K562 (cell line): Measurements from ENCODE around the gene MAPK1IP1L. TPM values are rescaled to one million over a fixed set of nuclear protein-coding genes. Genes with fewer than 3 reads are reported as not detected.
A peak's percentile ranks its signal among the peaks of the same experiment; 100 is the strongest.

Experiments
- ATAC-seq: fragments of 200-7000 bp; cut with Tn5 transposase; 3 replicates; pipeline ENCODE4 v1.9.1; 2020; ENCODE audit warnings: moderate library complexity
- BruUV-seq: library from RNA; stranded (reverse); fragments of 400-500 nt; replicated peaks from 2 replicates; lab custom pipeline; 2021; lab: Mats Ljungman, UMichigan
- CTCF ChIA-PET: fragments of 300-600 bp; formaldehyde crosslinking; extraction: SDS; loops from one replicate; lab custom pipeline; 2021; ENCODE audit warnings: low intra/inter-chr PET ratio; lab: Yijun Ruan, JAX
- POLR2A ChIA-PET: fragments of 300-600, 350-650 bp; sonication (Branson Sonifier 250); formaldehyde crosslinking; extraction: SDS; loops from one replicate; lab custom pipeline; 2021; ENCODE audit warnings: antibody characterized with exemption, inconsistent platforms; lab: Yijun Ruan, JAX
- DNase-seq, 4 experiments: peaks; one replicate each; pipeline versions ENCODE4 v3.0.0 to v3.0.0-alpha.2; 2011 to 2018; ENCODE audit warnings: low spot score in 3 of 4, mixed read lengths in 3 of 4; ENCODE audit errors: extremely low read depth in 1 of 4
- FAIRE-seq: peaks from 2 replicates; lab custom pipeline; 2011; peaks lifted over from hg19 to GRCh38; lab: Jason Lieb, UNC
- H2AFZ ChIP-seq: 2 replicates; pipeline ENCODE4 v1.6.0; 2011; ENCODE audit warnings: low read depth, low read length, control low read depth, inconsistent platforms
- H3K27ac ChIP-seq: fragments of 200-600 bp; 3 replicates; pipeline ENCODE4 v1.8.0; 2011; ENCODE audit warnings: low read depth, mild to moderate bottlenecking, control low read depth, inconsistent platforms, low read length, moderate library complexity, mixed read lengths; ENCODE audit errors: extremely low read depth
- H3K27me3 ChIP-seq, 2 experiments: fragments of 300-600 bp in 1 of 2; 2 replicates in 1 of 2; 3 replicates in 1 of 2; pipeline versions ENCODE4 v1.6.0 to v1.8.0; 2011; ENCODE audit warnings: inconsistent platforms in 2 of 2, low read length in 2 of 2, mild to moderate bottlenecking in 1 of 2, mixed read lengths in 1 of 2, moderate library complexity in 1 of 2; ENCODE audit not compliant: control insufficient read depth in 2 of 2, insufficient read depth in 2 of 2
- H3K36me3 ChIP-seq: fragments of 300-600 bp; 3 replicates; pipeline ENCODE4 v1.8.0; 2011; ENCODE audit warnings: mild to moderate bottlenecking, low read length, inconsistent platforms; ENCODE audit not compliant: control insufficient read depth, insufficient read depth
- H3K4me1 ChIP-seq, 2 experiments: fragments of 200-600 bp in 1 of 2; replicated peaks in 1 of 2; 2 replicates in 1 of 2; 3 replicates in 1 of 2; pipeline versions ENCODE4 v1.5.1 to v1.8.0; 2011; ENCODE audit warnings: inconsistent platforms in 2 of 2, low read length in 2 of 2, mild to moderate bottlenecking in 1 of 2, mixed read lengths in 1 of 2, moderate library complexity in 1 of 2; ENCODE audit not compliant: control insufficient read depth in 2 of 2, insufficient read depth in 2 of 2
- H3K4me2 ChIP-seq: 2 replicates; pipeline ENCODE4 v1.6.1; 2011; ENCODE audit warnings: low read length, control low read depth, inconsistent platforms, mixed read lengths; ENCODE audit not compliant: insufficient read depth
- H3K4me3 ChIP-seq: fragments of 200-600 bp; sonication (generic), shearing (Covaris generic); 2 replicates; pipeline ENCODE4 v1.5.1; 2016; ENCODE audit warnings: control low read depth, inconsistent platforms
- H3K79me2 ChIP-seq: fragments of 200-600 bp; 3 replicates; pipeline ENCODE4 v1.8.0; 2011; ENCODE audit warnings: low read length, inconsistent platforms; ENCODE audit not compliant: control insufficient read depth, insufficient read depth
- H3K9ac ChIP-seq, 2 experiments: 2 replicates each; pipeline versions ENCODE4 v1.6.0 to v1.6.1; 2011; ENCODE audit warnings: low read depth in 2 of 2, low read length in 2 of 2, control low read depth in 1 of 2, inconsistent platforms in 1 of 2, mild to moderate bottlenecking in 1 of 2, mixed read lengths in 1 of 2; ENCODE audit not compliant: insufficient read depth in 1 of 2
- H3K9me1 ChIP-seq: one replicate; pipeline ENCODE4 v1.6.0; 2011; ENCODE audit warnings: inconsistent platforms, mild to moderate bottlenecking, low read length, moderate library complexity; ENCODE audit not compliant: control insufficient read depth, insufficient read depth
- H3K9me3 ChIP-seq: replicated peaks from 2 replicates; pipeline ENCODE4 v1.5.1; 2011; ENCODE audit warnings: low read depth, low read length, inconsistent platforms; ENCODE audit not compliant: control insufficient read depth, insufficient read depth
- H4K20me1 ChIP-seq: replicated peaks from 2 replicates; pipeline ENCODE4 v1.6.1; 2011; ENCODE audit warnings: low read length, inconsistent platforms, mixed read lengths; ENCODE audit not compliant: control insufficient read depth, insufficient read depth
- CHD1 ChIP-seq: fragments of 200-600 bp; sonication (generic); IDR thresholded peaks from one replicate; pipeline ENCODE4 v1.6.1; 2012; ENCODE audit warnings: mild to moderate bottlenecking, moderate library complexity, low read length, inconsistent platforms
- GABPA ChIP-seq: fragments of 200-800 bp; sonication (Bioruptor generic); conservative IDR thresholded peaks from 2 replicates; pipeline ENCODE4 v1.6.1; 2016; ENCODE audit warnings: low read depth, missing genetic modification characterization, missing compliant biosample characterization
- HES1 ChIP-seq: fragments of 450-650 bp; IDR thresholded peaks from 2 replicates; pipeline ENCODE4 v1.6.1; 2016; ENCODE audit warnings: low read depth, mild to moderate bottlenecking, moderate library complexity
- MAFK ChIP-seq: IDR thresholded peaks from 2 replicates; pipeline ENCODE4 v1.6.1; 2011; ENCODE audit warnings: low read length, improper control_type of control experiment
- NONO ChIP-seq, 2 experiments: fragments of 200-400 bp in 1 of 2; fragments of 450-650 bp in 1 of 2; formaldehyde crosslinking in 1 of 2; IDR thresholded peaks; 2 replicates each; pipeline ENCODE4 v1.6.1; 2017; ENCODE audit warnings: low read depth in 2 of 2, mild to moderate bottlenecking in 2 of 2, moderate library complexity in 2 of 2, low read length in 1 of 2
- ZNF316 ChIP-seq: fragments of 450-650 bp; IDR thresholded peaks from 2 replicates; pipeline ENCODE4 v1.6.1; 2016
- WGBS: fragments of 100-300 bp; shearing (Covaris generic); methylation state at CpG from one replicate; pipeline ENCODE4 v1.1.6; 2016; ENCODE audit warnings: low coverage, mixed read lengths; ENCODE audit not compliant: insufficient coverage; ENCODE audit errors: missing lambda C conversion rate; 5-methylcytosine and 5-hydroxymethylcytosine counted together
- in situ Hi-C: fragments of 300-500 bp; cut with MboI; formaldehyde crosslinking; loops from 4 replicates; pipeline ENCODE4 v1.15.0; 2018; ENCODE audit warnings: inconsistent platforms, mixed read lengths
- intact Hi-C: fragments of 100-400 bp; cut with micrococcal nuclease; formaldehyde crosslinking; loops from 2 replicates; pipeline ENCODE4 v1.14.2; 2022
- polyA plus RNA-seq, 8 experiments: library from polyadenylated mRNA; depleted of rRNA in 4 of 8; stranded (reverse) in 5 of 8; unstranded in 3 of 8; fragments of >200 nt; fragmentation: Nextera tagmentation in 2 of 8; fragmentation: Illumina TruSeq in 1 of 8; extraction: Ambion mirVana in 2 of 8; extraction: Trizol in 1 of 8; gene quantifications; 2 replicates each; pipeline versions ENCODE4 v1.2.1 to v1.2.3, GENCODE V29; 2011 to 2014; ENCODE audit warnings: inconsistent platforms in 1 of 8, missing spikeins in 1 of 8
- total RNA-seq, 7 experiments: library from RNA; depleted of rRNA in 6 of 7; stranded (reverse); fragments of >200 nt in 6 of 7; fragmentation: Illumina TruSeq in 2 of 7; extraction: Trizol in 2 of 7; gene quantifications; 2 replicates each; pipeline versions ENCODE4 v1.2.1 to v1.2.3, GENCODE V29; 2011 to 2021; ENCODE audit warnings: low replicate concordance in 1 of 7

The MAPK1IP1L gene
- total and polyA plus RNA-seq, 9 of the 15 experiments (the other 6 are each of a cell fraction or from before 2014, with no cell fraction given) = 32.7 to 99.4 (median 49.8) TPM

- Histone ChIP-seq H4K20me1 (0 out of 2 replicates have a peak, but pooled peaks cover 4% of the 10 kb centered on the region), H2AFZ (peak overlapping the region; percentile 93), H3K9me3 (no peaks in the 10 kb centered on the region), H3K4me1 (peaks cover 0 to 9% of the 10 kb centered on the region in 2 experiments; a peak in 2 of 5 replicates), H3K27me3 (no peaks in the 10 kb centered on the region), H3K79me2 (peaks cover 80% of the 10 kb centered on the region), H3K9me1 (peaks cover 4% of the 10 kb centered on the region), H3K9ac (peak overlapping the region; percentile 96 to 100), H3K36me3 (peaks cover 23% of the 10 kb centered on the region; the same call in 2 of the 3 replicates), H3K4me2 (peak overlapping the region; percentile 95), H3K4me3 (peak overlapping the region; percentile 93), H3K27ac (peak overlapping the region; percentile 86)
- 2% methylated on average over 8 of the region's 9 CpGs for WGBS
- ChIA-PET POLR2A (interaction anchor here (0.6 to 2.1 kb wide), 5 partner anchors 11 to 471 kb away, joined by 3 to 14 read pairs (median 8); partner anchors contain the start of gene MAPK1IP1L), CTCF (interaction anchor here (0.7 kb wide), 1 partner anchor 45 kb away, joined by 3 read pairs; no protein-coding TSS in a partner anchor)
- ATAC-seq (no peak), FAIRE-seq (no peak), DNase-seq (no peak)
- BruUV-seq = TSS peak; percentile 60
- intact Hi-C loops = no loop called here
- in situ Hi-C loops = no loop called here
- TF ChIP-seq ZNF316 (peak; percentile 58; the same call in 1 of the 2 replicates), HES1 (no peak), NONO (IDR thresholded peaks at IDR 0.05; ENCODE audit: low read depth in 2 of 2, low read length in 1 of 2) (0 out of 4 replicates have a peak, but pooled peaks of 1 of the 2 experiments have one; percentile 4), GABPA (no peak), CHD1 (peak; percentile 37), MAFK (no peak)
- TF ChIP-seq, all 486 proteins: peak for 3
Observed at GRCh38 chr14:55026441-55026792, 25.0 kb upstream of the MAPK1IP1L start.
